HK-2 (cell line): ENCODE results near the gene FMN1.

Source experiments
- DNase-seq: peaks from one replicate; pipeline ENCODE4 v3.0.0-alpha.2; 2018; ENCODE audit not compliant: unreplicated experiment

FMN1 gene

DNA sequence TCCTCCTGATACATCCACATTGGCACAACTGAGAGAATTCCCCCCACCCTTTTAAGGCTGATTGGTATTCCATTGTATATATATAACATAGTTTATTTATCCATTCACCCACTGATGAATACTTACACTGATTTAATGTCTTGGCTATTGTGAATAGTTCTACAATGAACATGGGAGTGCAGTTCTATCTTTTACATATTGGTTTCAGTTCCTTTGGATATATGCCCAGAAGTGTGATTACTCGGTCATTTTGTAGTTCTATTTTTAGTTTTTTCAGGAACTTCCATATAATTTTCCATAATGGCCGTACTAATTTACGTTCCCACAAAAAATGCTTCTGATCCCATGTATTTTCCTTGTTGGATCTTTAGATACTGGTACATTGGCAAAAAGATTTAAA is 135.3 kb downstream of the FMN1 start:
- no peak for DNase-seq

GRCh38 chr15:33057845-33058244 is 136.7 kb downstream of the FMN1 start:
- DNase-seq: no peak

DNA sequence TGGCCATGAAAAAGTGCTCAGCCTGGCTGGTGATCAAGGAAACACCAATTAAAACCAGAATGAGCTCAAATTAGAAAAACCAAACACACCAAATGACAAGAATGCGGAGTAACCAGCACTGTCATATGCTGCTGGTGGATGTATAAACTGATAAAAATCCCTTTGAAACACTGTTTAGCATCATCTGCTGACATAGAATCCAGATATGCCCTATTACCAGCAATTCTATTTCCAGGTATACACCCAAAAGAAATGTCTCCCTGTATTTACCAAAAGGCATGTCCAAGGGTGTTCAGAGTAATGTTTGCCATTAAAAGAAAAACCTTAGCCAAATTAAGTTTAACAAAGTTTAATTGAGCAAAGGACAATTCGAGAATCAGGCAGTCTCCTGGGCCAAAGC is 138.6 kb downstream of the FMN1 start:
- no peak for DNase-seq

GRCh38 chr15:33051528-33051927 is 143.0 kb downstream of the FMN1 start:
- no peak for DNase-seq

DNA sequence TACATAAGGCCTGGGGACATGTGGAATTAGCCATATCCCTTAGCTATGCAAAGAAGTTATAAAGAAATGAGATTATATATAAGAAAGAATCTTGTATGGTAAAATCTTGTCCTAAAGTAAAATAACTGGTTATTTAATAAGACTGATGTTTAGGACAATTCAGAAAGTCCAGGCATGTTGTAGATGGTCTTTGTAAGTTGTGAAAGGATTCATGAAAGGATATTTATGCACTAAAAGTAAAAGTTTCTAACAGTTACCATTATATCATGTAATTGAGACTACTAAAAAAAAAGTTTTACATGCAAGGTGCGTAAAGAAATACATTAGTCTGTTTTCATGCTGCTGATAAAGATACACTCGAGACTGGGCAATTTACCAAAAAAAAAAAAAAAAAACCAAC is 146.3 kb downstream of the FMN1 start:
- no peak for DNase-seq

DNA sequence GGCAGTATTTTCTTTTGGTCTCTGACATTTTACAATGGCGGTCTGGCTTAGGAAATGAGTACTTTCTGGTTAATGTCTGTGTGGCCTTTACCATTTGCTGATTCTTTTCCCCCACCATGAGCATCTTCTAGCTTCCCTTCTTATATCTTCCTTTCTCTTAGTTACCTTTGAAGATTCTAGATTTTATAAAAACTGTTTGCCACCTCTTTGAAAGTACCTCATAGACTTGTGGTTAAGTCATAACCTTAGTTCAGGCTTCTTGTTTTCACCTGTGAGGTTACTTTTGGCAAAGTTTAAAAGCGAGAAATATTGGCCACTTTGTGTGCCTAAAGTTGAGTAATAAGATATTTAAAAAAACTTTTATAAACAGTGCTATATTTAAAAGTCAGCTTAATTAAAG is 147.4 kb downstream of the FMN1 start:
- DNase-seq: no peak

DNA sequence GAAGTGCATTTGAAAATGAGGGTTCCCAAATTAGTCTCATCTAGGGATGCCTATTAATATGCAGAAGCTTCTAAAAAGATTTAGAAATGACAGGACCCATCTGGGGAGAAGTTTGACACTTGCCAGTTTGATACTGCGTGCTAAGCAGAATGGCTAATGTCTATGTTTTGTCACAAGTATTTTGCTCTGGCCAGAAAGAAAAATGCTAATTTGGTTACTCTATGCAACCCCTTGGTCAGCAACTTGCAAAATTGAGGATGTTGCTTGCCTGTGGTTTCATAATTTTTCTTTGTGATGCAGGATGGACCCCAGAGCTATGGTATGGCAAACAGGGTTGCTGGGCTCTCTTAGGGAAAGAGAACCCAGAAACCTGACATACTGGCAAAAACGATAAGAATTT is 148.2 kb downstream of the FMN1 start:
- no peak for DNase-seq

DNA sequence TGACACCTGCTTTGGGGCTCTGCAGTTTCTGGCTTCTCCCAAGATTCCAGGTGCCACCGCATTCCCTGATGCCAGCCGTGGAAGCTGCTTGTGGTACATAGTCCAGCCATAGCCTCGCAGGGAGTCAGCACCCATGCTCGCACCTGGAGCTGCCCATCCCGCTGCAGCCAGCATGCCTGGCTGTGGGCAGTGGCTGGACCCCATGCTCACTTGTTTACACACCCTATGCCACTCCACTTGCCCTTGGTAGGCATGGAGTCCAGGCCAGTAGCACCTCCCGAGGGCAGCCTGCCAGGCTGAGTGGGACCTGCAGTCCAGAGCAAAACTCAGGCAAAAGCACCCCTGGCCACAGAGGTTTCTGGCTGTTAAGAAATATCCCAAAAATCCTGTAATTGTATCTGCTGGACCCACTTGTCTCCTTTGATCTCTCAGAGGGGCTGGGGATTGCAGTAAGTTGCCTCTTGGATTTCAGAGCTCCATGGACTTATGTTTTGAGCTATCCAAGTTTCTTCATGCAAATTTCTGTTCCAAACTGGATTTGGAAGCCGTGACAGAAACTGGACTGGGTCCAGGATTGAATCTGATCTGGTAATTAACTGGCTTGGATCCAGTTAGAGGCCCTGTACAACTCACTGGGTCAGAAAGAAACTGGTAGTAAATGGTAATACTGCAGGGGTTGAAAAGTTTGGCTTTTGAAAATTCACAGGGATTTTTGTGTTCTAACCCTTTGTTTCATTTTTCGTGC is 149.3 kb downstream of the FMN1 start:
- no peak for DNase-seq

DNA sequence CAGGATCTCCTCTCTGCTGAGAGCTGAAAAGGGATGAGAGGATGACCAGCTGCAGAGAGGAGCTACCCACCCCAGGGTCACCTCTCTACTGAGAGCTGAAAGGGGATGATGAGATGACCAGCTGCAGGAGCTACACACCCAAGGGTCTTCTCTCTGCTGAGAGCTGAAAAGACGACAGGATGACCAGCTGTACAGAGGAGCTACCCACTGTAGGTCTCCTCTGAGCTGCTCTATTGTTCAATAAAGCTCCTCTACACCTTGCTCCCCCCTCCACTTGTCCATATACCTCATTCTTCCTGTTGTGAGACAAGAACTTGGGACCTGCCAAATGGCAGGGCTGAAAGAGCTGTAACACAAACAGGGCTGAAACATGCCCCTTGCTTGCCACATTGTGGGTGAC is 149.9 kb downstream of the FMN1 start:
- no peak for DNase-seq

DNA sequence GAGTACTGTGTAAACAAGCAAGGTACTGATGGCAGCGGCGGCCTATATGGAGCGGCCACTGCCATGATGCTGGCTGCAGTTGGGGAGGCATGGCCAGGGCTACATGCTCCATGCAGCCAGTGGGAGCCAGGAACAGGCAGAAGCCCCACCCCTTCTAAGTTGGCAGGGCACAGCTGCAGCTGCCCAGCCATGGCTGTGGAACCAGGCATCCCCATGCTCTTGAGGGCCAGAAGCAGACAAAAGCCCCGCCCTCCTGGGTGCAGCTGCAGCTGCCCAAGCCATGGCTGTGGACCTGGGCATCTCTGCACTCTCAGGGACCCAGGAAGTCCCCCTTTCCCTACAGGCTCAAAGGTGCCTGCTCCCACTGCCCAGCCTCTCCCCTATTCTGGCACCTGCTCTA is 150.9 kb downstream of the FMN1 start:
- DNase-seq: no peak

- DNase-seq: no peak
Measured at GRCh38 chr15:33040496-33040895, 154.0 kb downstream of the FMN1 start.

- DNase-seq: no peak
Measured at GRCh38 chr15:33034588-33034987, 159.9 kb downstream of the FMN1 start.

GRCh38 chr15:33032053-33032452 is 162.5 kb downstream of the FMN1 start:
- DNase-seq: no peak

DNA sequence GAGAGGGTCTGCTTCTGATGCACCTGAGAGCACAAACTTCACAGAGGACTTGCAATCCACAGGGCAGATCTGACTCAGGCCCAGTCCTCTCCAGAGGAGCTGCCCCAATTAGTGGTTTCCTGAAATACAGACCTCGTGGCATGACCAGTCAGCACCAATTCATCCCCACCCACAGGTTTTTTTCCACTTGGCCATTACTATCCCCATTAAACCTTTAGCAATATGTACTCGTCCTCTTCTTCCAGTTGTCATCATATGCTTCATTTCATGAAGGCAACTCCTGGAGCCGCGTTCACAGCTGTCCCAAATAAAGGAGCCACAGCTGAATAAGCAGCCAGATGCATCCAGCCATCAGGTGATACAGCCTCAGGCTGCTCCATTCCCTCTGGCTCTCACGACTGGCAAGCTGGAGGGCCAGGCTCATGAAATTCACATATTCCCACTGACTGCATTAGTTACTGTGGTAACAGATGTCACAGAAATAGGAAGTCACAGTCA is 163.1 kb downstream of the FMN1 start:
- no peak for DNase-seq

DNA sequence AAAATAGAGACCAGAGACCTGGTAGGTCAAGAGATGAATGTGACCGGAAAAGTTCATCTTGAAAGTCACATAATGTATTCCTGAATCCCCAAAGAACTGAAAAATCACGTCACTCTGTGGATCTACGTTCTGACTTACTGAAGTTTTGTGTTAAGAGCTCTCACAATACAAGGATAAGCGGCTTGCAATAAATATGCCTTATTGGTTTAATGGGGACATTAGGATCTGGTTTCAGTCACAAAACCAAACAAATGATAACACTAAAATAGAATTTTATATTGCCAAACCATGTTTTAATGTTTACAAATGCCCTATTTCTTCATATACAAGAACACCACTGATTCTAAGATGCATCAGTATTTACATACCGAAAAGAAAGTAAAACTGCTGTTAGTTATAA is 164.2 kb downstream of the FMN1 start:
- no peak for DNase-seq

GRCh38 chr15:33029109-33029652 is 165.3 kb downstream of the FMN1 start:
- DNase-seq: no peak

DNA sequence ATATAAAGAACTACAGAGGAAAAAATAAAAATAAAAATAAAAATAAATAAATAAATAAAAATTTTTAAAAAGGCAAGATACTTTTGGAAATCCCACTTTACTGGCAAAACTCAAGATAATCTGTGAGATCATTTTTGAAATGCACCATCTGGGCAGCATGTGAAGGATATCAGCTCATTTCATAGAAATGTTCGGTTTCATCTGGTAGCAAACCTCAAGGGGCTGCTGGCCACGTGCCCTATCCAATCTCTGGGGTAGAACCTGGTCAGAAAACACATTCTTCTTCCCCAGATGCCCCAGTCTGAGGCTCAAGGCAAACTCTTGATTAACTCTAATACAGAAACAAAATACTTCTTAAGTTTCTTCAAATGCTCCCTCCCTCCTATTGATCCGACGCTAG is 166.0 kb downstream of the FMN1 start:
- no peak for DNase-seq

DNA sequence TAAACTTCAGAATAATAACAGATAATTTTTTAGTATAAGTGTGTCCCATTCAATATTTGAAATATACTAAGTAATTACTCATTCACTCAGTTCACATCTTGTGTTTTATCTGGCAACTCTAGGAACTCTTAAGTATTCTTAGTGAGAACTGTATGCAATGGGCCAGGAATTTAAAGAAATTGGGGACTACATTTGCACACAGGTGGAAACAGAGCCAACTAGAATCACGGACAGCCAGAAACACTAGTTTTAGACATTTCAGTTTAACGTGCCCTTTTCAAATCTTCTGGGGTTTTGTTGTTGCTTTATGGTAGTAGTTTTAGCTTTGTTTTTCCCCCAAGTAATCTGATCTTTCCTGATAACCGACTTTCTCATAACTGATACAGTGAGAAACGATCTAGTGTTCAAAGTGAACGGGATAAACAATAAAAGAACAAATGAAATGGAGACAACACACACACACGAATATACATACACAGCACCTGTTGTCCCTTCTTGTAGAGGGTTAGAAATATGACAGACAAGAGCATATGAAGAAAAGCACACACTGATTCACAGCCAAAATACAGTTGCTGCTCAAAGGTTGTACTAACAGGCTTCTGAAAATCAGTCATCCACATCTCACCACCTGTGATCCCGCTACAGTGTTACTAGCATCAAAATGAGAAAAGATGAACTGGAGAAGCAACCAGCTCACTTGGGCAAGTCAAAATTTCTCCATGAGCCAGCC is 167.0 kb downstream of the FMN1 start:
- no peak for DNase-seq

GRCh38 chr15:33026614-33027013 is 167.9 kb downstream of the FMN1 start:
- no peak for DNase-seq

DNA sequence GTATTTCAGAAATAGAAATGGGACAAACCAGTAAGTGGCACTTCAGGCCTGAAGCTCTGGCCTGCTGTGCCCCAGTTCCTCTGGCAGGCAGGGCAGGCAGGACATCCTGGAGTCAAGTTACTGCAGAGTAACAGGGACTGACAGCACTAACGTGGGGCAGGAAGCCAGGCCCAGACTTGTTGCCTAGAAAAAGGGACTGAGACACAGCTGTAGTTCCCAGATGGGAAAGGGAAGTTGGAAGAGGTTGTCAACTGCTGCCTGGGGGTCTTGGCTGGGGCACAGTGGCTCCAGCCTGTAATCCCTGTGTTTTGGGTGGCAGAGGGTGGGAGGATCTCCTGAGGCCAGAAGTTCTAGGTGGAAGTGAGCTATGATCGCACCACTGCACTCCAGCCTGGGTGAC is 171.9 kb downstream of the FMN1 start:
- peak; percentile 20 for DNase-seq

GRCh38 chr15:33021806-33022389 is 172.6 kb downstream of the FMN1 start:
- DNase-seq: no peak

GRCh38 chr15:33019354-33019981 is 175.0 kb downstream of the FMN1 start:
- no peak for DNase-seq
